AG09319 (cell line): ENCODE measurements around the gene PPP2R2D.

Source experiments
- DNase-seq: peaks from one replicate; pipeline ENCODE4 v3.0.0-alpha.2; 2010; ENCODE audit warnings: low read depth; ENCODE audit errors: extremely low read depth
- CTCF ChIP-seq: IDR thresholded peaks from 2 replicates; pipeline ENCODE4 v1.5.1; 2011; ENCODE audit warnings: low read depth, mild to moderate bottlenecking, inconsistent platforms, low read length, moderate library complexity

Gene PPP2R2D

GRCh38 chr10:131933696-131934086, 32.9 kb downstream of the PPP2R2D start:
- DNase-seq, result no peak
- TF ChIP-seq CTCF, result no peak

DNA sequence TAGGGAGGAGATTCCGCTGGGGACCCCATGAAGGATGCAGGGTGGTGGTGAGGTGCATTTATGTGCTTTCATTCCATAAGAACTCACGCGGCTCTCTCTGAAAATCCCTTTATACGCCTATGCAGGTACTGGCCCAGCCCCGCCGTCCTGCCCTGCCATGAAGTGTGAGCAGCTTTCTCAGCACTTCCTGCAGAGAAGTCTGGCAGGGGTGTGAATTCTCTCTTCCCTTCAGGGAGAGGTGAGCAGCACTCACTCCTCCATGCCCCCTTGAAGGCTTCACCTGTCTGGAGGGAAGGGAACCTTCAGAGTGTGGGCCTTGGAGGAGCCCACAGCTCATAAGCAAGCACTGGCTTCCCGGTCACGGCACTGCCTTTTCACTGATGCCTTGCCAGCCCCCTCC, 34.0 kb downstream of the PPP2R2D start:
- no peak for DNase-seq

GRCh38 chr10:131935260-131935659, 34.5 kb downstream of the PPP2R2D start:
- TF ChIP-seq CTCF, result no peak

More for the DNA sequence above, 34.0 kb downstream of the PPP2R2D start:
- TF ChIP-seq CTCF, result no peak

DNA sequence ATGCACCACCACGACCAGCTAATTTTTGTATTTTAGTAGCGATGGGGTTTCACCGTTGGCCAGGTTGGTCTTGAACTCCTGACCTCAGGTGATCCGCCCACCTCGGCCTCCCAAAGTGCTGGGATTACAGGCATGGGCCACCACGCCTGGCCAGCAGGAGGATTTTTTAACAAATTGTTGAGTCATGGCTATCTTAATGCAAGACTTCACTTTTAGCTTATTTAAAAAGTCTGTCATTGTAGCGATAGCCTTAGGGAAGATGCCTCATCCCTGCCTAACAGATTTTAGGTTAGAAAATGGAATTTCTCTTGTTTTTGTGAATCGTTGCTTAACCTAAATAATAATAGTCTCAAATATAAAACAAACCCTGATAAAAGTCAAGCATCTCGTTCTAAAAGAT, 35.5 kb downstream of the PPP2R2D start:
- no peak for TF ChIP-seq CTCF
- DNase-seq, result no peak

More at GRCh38 chr10:131935260-131935659, 34.5 kb downstream of the PPP2R2D start:
- no peak for DNase-seq

- no peak for DNase-seq
- no peak for TF ChIP-seq CTCF
These were observed 35.9 kb downstream of the PPP2R2D start for GRCh38 chr10:131936736-131937135.

- DNase-seq, result no peak
These were observed 37.0 kb downstream of the PPP2R2D start for GRCh38 chr10:131937836-131938235.

GRCh38 chr10:131938681-131939080, 37.9 kb downstream of the PPP2R2D start:
- TF ChIP-seq CTCF, result no peak
- no peak for DNase-seq

More at GRCh38 chr10:131937836-131938235, 37.0 kb downstream of the PPP2R2D start:
- TF ChIP-seq CTCF, result no peak

DNA sequence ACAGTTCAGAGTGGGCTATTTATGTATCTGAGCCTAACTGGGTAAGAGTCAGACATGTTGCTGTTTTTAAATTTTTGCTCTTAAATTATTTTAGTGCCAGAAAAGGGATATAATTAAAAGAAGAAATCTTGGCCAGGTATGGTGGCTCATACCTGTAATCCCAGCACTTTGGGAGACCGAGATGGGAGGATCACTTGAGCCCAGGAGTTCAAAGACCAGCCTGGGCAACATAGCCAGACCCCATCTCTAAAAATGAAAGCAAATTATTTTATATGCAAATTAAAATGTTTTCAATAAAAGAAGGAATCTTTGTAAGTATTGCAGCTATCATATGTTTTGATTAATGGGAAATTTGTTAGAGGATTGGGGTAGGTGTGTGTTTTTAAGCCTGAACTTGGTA, 41.6 kb downstream of the PPP2R2D start:
- DNase-seq, result no peak
- TF ChIP-seq CTCF, result no peak
